Activated naive CD8-positive, alpha-beta T cell treated with anti-CD3 and anti-CD28 coated beads for 36 hours (primary cell): Measurements from ENCODE around the gene NT5C3A. TPM values are rescaled to one million over a fixed set of nuclear protein-coding genes. Genes with fewer than 3 reads are reported as not detected.
A peak's percentile ranks its signal among the peaks of the same experiment; 100 is the strongest.

Experiments used
- DNase-seq: peaks from one replicate; pipeline ENCODE4 v3.0.0; 2021
- H3K27ac Mint-ChIP-seq: one replicate; pipeline ENCODE4 v1.8.0; 2022; ENCODE audit warnings: mild to moderate bottlenecking, moderate library complexity, mixed read lengths
- H3K27me3 Mint-ChIP-seq: one replicate; pipeline ENCODE4 v1.8.0; 2022; ENCODE audit warnings: mild to moderate bottlenecking, mixed read lengths
- H3K36me3 Mint-ChIP-seq: one replicate; pipeline ENCODE4 v1.8.0; 2021; ENCODE audit warnings: mild to moderate bottlenecking, mixed read lengths
- H3K4me1 Mint-ChIP-seq: one replicate; pipeline ENCODE4 v1.8.0; 2021; ENCODE audit warnings: mixed read lengths
- H3K4me3 Mint-ChIP-seq: one replicate; pipeline ENCODE4 v1.8.0; 2022; ENCODE audit warnings: mild to moderate bottlenecking, moderate library complexity, mixed read lengths
- H3K9me3 Mint-ChIP-seq: one replicate; pipeline ENCODE4 v1.8.0; 2022; ENCODE audit warnings: mixed read lengths
- total RNA-seq, 2 experiments: library from RNA; stranded (reverse); gene quantifications; one replicate each; pipeline ENCODE4 v1.2.3, GENCODE V29; 2021

NT5C3A gene
- total RNA-seq, 2 experiments from 2014 or later: 45.3 to 48.7 TPM

DNA sequence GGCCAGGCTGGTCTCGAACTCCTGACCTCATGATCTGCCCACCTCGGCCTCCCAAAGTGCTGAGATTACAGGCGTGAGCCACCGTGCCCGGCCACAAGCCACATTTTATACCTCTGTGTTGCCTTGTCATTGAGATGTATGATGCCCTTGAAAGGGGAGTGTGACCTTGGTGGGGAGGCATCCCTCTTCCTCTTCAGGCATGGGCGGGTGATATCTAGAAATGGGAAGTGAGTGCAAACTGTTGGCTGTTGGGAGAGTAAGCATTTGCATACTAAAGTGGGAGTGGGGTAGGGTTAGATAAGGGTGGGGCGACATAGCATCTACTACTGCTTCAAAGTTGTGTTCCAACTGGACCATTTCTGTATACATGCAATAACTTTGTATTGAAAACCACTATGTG, 26.6 kb upstream of the NT5C3A start:
- Mint-ChIP-seq H3K9me3 (no peaks in the 10 kb centered on the region), H3K27ac (no peak overlapping the region), H3K4me3 (no peak overlapping the region), H3K36me3 (no peaks in the 10 kb centered on the region), H3K27me3 (no peaks in the 10 kb centered on the region), H3K4me1 (no peaks in the 10 kb centered on the region)
- no peak for DNase-seq

- Mint-ChIP-seq H3K27ac (no peak overlapping the region), H3K9me3 (no peaks in the 10 kb centered on the region), H3K36me3 (no peaks in the 10 kb centered on the region), H3K4me1 (no peaks in the 10 kb centered on the region), H3K27me3 (peaks cover 3% of the 10 kb centered on the region), H3K4me3 (no peak overlapping the region)
- no peak for DNase-seq
Observed at GRCh38 chr7:33087858-33088257, 25.3 kb upstream of the NT5C3A start.

GRCh38 chr7:33087356-33087755, 24.8 kb upstream of the NT5C3A start:
- no peaks in the 10 kb centered on the region for H3K4me1 Mint-ChIP-seq

DNA sequence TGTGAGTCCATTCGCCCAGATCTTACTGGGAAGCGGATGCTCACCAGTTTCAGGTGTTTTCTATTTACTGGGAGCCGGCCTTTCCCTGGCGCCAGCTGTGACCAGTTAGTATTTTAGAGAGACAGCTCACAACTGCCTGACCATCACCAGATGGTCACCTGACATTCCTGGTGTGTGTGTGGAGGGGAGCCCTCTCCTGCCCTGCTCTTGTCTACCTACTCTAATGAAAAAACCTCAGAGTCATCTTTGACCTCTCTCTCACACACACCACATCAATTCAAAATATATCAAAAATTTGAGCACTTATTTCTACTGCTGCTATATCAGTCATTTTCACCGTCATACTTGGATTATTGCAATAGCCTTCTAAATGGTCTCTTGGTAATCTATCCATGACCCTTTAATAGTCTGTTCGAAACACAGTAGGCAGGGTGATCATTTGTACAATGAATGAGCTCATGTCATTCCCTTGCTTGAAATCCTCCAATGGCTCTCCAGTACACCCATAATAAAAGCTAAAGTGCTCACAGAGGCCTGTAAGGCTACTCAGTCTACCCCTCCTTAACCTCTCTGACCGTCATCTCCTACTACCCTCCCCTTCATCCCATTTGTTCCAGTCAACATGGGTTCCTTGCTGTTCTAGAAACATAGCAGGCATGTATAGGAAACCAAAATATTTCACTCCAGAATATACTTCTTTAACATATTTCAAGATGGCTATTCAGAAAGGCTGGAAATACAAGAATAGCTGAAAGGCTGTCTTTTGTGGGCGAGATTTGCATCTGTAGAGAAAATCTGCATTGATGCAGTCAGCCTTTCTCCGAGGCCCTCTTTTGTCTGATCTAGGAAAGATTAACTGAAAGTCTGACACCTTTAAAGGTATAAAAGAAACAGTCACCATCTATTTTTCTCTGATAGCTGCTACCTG, 17.5 kb upstream of the NT5C3A start:
- no peak for DNase-seq
- no peaks in the 10 kb centered on the region for H3K9me3 Mint-ChIP-seq
- no peak overlapping the region for H3K4me3 Mint-ChIP-seq
- no peaks in the 10 kb centered on the region for H3K36me3 Mint-ChIP-seq
- peaks cover 9% of the 10 kb centered on the region for H3K27me3 Mint-ChIP-seq
- H3K4me1 Mint-ChIP-seq: peaks cover 13% of the 10 kb centered on the region
- no peak overlapping the region for H3K27ac Mint-ChIP-seq

More at GRCh38 chr7:33087356-33087755, 24.8 kb upstream of the NT5C3A start:
- no peak overlapping the region for H3K27ac Mint-ChIP-seq
- no peaks in the 10 kb centered on the region for H3K36me3 Mint-ChIP-seq
- no peak for DNase-seq
- no peak overlapping the region for H3K4me3 Mint-ChIP-seq
- peaks cover 5% of the 10 kb centered on the region for H3K27me3 Mint-ChIP-seq
- H3K9me3 Mint-ChIP-seq: no peaks in the 10 kb centered on the region

DNA sequence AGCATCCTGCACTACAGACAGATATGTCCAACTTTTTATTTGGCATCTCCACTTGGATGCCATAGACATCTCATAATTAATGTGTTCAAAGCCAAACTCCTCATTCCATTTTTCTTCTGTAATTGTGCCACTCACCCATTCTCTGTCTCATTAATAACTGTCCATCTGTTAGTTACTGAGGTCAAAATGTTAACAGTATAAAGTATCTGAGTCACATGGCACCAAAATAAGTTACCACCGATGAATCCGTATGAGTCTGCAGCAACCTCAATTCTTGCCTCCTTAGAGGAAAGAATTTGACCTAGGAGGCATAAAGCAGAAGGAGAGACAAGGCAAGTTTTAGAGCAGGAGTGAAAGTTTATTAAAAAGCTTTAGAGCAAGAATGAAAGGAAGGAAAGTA, 16.5 kb upstream of the NT5C3A start:
- no peak overlapping the region for H3K27ac Mint-ChIP-seq
- no peaks in the 10 kb centered on the region for H3K36me3 Mint-ChIP-seq
- no peaks in the 10 kb centered on the region for H3K9me3 Mint-ChIP-seq
- DNase-seq: no peak
- H3K4me3 Mint-ChIP-seq: no peak overlapping the region
- H3K4me1 Mint-ChIP-seq: peaks cover 13% of the 10 kb centered on the region
- peaks cover 9% of the 10 kb centered on the region for H3K27me3 Mint-ChIP-seq

DNA sequence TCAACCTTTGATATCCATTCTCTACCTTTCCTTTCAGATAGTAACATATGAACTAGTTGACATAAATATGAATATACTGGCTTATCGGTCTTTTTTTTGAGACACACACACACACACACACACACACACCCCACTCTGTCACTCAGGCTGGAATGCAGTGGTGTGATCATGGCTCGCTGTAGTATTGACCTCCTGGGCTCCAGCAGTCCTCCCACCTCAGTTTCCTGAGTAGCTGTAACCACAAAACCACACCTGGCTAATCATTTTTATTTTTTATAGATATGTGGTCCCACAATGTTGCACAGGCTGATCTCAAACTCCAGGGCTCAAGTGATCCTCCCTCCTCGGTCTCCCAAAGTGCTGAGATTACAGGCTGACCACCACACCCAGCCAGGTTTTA, 14.2 kb upstream of the NT5C3A start:
- Mint-ChIP-seq H3K9me3 (no peaks in the 10 kb centered on the region), H3K36me3 (peaks cover 2% of the 10 kb centered on the region), H3K27ac (no peak overlapping the region), H3K27me3 (peaks cover 5% of the 10 kb centered on the region), H3K4me3 (no peak overlapping the region), H3K4me1 (peaks cover 13% of the 10 kb centered on the region)
- no peak for DNase-seq

DNA sequence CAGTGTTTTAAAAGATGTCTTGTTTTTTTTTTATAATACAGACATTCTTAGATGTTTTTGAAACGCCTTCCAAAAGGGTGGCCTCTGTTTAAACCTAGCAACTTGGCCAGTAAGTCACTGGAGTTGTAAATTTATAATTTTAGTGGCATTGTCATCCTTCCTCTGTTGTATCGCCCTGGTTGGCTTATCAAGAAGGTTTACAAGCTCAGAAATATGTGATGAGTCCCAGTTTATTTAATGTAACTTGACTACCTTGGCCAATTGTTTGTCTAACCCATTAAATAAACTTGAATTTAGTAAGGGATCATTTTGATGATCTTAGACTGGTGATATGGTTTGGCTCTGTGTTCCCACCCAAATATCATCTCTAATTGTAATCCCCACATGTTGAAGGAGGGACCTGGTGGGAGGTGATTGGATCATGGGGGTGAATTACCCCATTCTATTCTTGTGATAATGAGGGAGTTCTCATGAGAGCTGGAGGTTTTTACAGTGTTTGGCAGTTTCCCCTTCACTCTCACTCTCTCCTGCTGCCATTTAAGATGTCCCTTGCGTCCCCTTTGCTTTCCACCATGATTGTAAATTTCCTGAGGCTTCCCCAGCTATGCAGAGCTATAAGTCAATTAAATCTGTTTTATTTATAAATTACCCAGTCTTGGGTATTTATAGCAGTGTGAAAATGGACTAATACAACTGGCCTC, 13.4 kb upstream of the NT5C3A start:
- peaks cover 3% of the 10 kb centered on the region for H3K36me3 Mint-ChIP-seq
- H3K27me3 Mint-ChIP-seq: peaks cover 5% of the 10 kb centered on the region
- no peak overlapping the region for H3K4me3 Mint-ChIP-seq
- DNase-seq: no peak
- no peaks in the 10 kb centered on the region for H3K9me3 Mint-ChIP-seq
- no peak overlapping the region for H3K27ac Mint-ChIP-seq
- H3K4me1 Mint-ChIP-seq: peaks cover 13% of the 10 kb centered on the region

DNA sequence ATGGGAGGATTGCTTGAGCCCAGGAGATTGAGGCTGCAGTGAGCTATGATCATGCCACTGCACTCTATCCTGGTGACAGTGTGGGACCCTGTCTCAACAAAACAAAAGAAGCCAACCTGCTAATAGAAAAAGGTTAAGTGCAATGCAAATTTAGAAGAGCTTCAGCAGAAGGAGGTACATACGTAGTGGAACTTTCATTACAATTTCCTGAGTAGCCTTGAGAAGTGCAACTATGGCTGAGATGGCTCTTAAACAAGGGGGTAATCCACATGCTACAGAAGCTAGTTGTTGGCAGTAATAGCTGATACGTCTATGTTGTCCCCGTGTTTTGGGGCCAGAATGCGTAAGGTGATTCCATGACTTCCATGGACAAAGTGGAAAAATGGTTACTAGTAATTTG, 10.7 kb upstream of the NT5C3A start:
- no peak overlapping the region for H3K27ac Mint-ChIP-seq
- no peaks in the 10 kb centered on the region for H3K27me3 Mint-ChIP-seq
- H3K9me3 Mint-ChIP-seq: peaks cover 8% of the 10 kb centered on the region
- no peak overlapping the region for H3K4me3 Mint-ChIP-seq
- H3K4me1 Mint-ChIP-seq: peaks cover 13% of the 10 kb centered on the region
- no peak for DNase-seq
- H3K36me3 Mint-ChIP-seq: peaks cover 3% of the 10 kb centered on the region

DNA sequence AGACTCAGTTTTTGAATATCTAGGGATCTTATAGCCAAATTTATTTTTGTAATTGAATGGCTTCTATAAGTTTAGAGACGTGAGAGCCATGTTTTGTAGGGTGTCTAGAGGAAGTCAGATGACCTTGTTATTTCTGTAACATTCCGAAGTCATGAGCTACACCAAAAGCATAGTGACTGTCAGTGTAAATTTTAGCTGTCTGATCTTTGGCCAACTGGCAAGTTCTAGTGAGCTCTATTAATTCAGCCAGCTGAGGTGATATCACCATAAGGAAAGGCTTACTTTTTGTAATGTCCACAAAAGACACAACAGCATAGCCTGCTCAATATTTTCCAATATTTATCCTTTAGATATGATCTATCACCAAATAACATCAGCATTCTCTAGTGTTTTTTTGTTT, 9.9 kb upstream of the NT5C3A start:
- Mint-ChIP-seq H3K36me3 (peaks cover 3% of the 10 kb centered on the region), H3K4me1 (peaks cover 11% of the 10 kb centered on the region), H3K4me3 (no peak overlapping the region), H3K27me3 (no peaks in the 10 kb centered on the region), H3K27ac (no peak overlapping the region), H3K9me3 (peaks cover 8% of the 10 kb centered on the region)
- no peak for DNase-seq

DNA sequence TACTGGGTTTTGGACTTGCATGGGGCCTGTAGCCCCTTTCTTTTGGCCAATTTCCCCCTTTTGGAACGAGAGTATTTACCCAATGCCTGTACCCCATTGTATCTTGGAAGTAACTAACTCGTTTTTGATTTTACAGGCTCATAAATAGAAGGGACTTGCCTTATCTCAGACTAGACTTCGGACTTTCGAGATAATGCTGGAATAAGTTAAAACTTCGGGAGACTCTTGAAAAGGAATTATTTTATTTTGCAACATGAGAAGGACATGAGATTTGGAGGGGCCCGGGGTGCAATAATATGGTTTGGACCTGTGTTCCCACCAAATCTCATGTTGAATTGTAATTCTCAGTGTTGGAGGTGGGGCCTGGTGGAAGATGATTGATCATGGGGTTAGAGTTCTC, 8.3 kb upstream of the NT5C3A start:
- Mint-ChIP-seq H3K4me3 (no peak overlapping the region), H3K27me3 (no peaks in the 10 kb centered on the region), H3K27ac (no peak overlapping the region), H3K4me1 (no peaks in the 10 kb centered on the region), H3K9me3 (peaks cover 14% of the 10 kb centered on the region), H3K36me3 (peaks cover 5% of the 10 kb centered on the region)
- DNase-seq: no peak

DNA sequence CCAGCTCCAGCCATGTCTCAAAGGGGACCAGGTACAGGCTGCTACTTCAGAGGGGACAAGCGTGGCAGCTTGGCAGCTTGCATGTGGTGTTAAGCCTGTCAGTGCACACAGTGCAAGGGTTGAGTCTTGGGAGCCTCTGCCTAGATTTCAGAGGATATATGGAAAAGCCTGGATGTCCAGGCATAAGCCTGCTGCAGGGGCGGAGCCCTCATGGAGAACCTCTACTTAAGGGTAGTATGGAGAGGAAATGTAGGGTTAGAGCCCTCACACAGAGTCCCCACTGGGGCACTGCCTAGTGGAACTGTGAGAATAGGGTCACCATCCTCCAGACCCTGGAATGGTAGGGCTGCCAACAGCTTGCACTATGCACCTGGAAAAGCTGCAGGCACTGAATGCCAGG, 7.7 kb upstream of the NT5C3A start:
- H3K27ac Mint-ChIP-seq: no peak overlapping the region
- peaks cover 5% of the 10 kb centered on the region for H3K36me3 Mint-ChIP-seq
- H3K4me1 Mint-ChIP-seq: no peaks in the 10 kb centered on the region
- DNase-seq: no peak
- H3K27me3 Mint-ChIP-seq: no peaks in the 10 kb centered on the region
- peaks cover 18% of the 10 kb centered on the region for H3K9me3 Mint-ChIP-seq
- no peak overlapping the region for H3K4me3 Mint-ChIP-seq

GRCh38 chr7:33067921-33068320, 5.3 kb upstream of the NT5C3A start:
- H3K36me3 Mint-ChIP-seq: peaks cover 7% of the 10 kb centered on the region
- H3K4me3 Mint-ChIP-seq: no peak overlapping the region
- no peaks in the 10 kb centered on the region for H3K27me3 Mint-ChIP-seq
- DNase-seq: no peak
- H3K27ac Mint-ChIP-seq: no peak overlapping the region
- H3K9me3 Mint-ChIP-seq: peaks cover 18% of the 10 kb centered on the region
- no peaks in the 10 kb centered on the region for H3K4me1 Mint-ChIP-seq

DNA sequence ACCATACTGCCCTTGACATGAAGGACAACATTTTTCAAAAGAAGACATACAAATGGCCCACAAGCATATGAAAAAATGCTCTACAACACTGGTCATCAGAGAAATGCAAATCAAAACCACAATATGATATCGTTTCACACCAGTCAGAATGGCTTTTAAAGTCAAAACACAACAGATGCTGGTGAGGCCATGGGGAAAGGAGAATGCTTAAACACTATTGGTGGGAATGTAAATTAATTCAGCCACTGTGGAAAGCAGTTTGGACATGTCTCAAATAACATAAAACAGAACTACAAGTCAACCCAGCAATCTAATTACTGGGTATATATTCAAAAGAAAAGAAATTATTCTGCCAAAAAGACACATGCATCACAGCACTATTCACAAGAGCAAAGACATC, 4.2 kb upstream of the NT5C3A start:
- H3K4me3 Mint-ChIP-seq: no peak overlapping the region
- H3K4me1 Mint-ChIP-seq: no peaks in the 10 kb centered on the region
- H3K9me3 Mint-ChIP-seq: peaks cover 18% of the 10 kb centered on the region
- no peak overlapping the region for H3K27ac Mint-ChIP-seq
- peaks cover 8% of the 10 kb centered on the region for H3K36me3 Mint-ChIP-seq
- DNase-seq: no peak
- no peaks in the 10 kb centered on the region for H3K27me3 Mint-ChIP-seq

- Mint-ChIP-seq H3K27me3 (no peaks in the 10 kb centered on the region), H3K36me3 (peaks cover 6% of the 10 kb centered on the region), H3K4me3 (no peak overlapping the region), H3K9me3 (peaks cover 18% of the 10 kb centered on the region), H3K27ac (no peak overlapping the region), H3K4me1 (peaks cover under 1% of the 10 kb centered on the region)
- DNase-seq: no peak
Observed at GRCh38 chr7:33065981-33066380, 3.4 kb upstream of the NT5C3A start.

- Mint-ChIP-seq H3K4me1 (peaks cover 20% of the 10 kb centered on the region), H3K27ac (peak overlapping the region; percentile 92), H3K27me3 (no peaks in the 10 kb centered on the region), H3K4me3 (peak overlapping the region; percentile 90), H3K9me3 (peaks cover 11% of the 10 kb centered on the region), H3K36me3 (peaks cover 24% of the 10 kb centered on the region)
- peak; percentile 93 for DNase-seq
Observed at GRCh38 chr7:33062782-33063443, 337 bp upstream of the NT5C3A start.
